K562 (cell line): ENCODE data around the gene MDM1. TPM values are rescaled to one million over a fixed set of nuclear protein-coding genes. Genes with fewer than 3 reads are reported as not detected.
A peak's percentile ranks its signal among the peaks of the same experiment; 100 is the strongest.

Experiments
- FOSL1 ChIP-seq: fragments of 200-800 bp; sonication (Bioruptor generic); conservative IDR thresholded peaks from 2 replicates; pipeline ENCODE4 v1.6.1; 2016; ENCODE audit warnings: missing genetic modification characterization, missing compliant biosample characterization
- FOXA1 ChIP-seq: fragments of 450-650 bp; IDR thresholded peaks from 2 replicates; pipeline ENCODE4 v1.6.1; 2016; ENCODE audit warnings: mild to moderate bottlenecking, borderline replicate concordance
- GABPB2 ChIP-seq: fragments of 250-450 bp; sonication (Bioruptor Pico); conservative IDR thresholded peaks from 2 replicates; pipeline ENCODE4 v1.5.1; 2021; ENCODE audit warnings: mild to moderate bottlenecking
- KLF10 ChIP-seq: fragments of 250-450 bp; sonication (Bioruptor Pico); IDR thresholded peaks from 2 replicates; pipeline ENCODE4 v1.6.1; 2021; ENCODE audit warnings: matching md5 sums
- MAFG ChIP-seq: fragments of 450-650 bp; conservative IDR thresholded peaks from 2 replicates; pipeline ENCODE4 v1.6.1; 2016; ENCODE audit warnings: missing genetic modification characterization, missing compliant biosample characterization
- MAFK ChIP-seq: IDR thresholded peaks from 2 replicates; pipeline ENCODE4 v1.6.1; 2011; ENCODE audit warnings: low read length, improper control_type of control experiment
- MYBL2 ChIP-seq, 2 experiments: fragments of 450-650 bp in 1 of 2; sonication (generic) in 1 of 2; formaldehyde crosslinking in 1 of 2; IDR thresholded peaks; 2 replicates each; pipeline versions ENCODE4 v1.6.1 to v1.8.1; 2017 to 2022; ENCODE audit warnings: borderline replicate concordance in 1 of 2, inconsistent platforms in 1 of 2, low read depth in 1 of 2, mild to moderate bottlenecking in 1 of 2, missing genetic modification reagents in 1 of 2, moderate library complexity in 1 of 2
- NFE2 ChIP-seq: IDR thresholded peaks from 2 replicates; pipeline ENCODE4 v1.6.1; 2014; ENCODE audit warnings: antibody characterized with exemption, low read depth
- POLR3A ChIP-seq: IDR thresholded peaks from 2 replicates; pipeline ENCODE4 v1.6.1; 2011; ENCODE audit warnings: borderline replicate concordance, mild to moderate bottlenecking, moderate library complexity; ENCODE audit not compliant: insufficient read length, insufficient read depth; ENCODE audit errors: extremely low read depth
- PTTG1 ChIP-seq: fragments of 450-650 bp; IDR thresholded peaks from 2 replicates; pipeline ENCODE4 v1.6.1; 2016; ENCODE audit warnings: low read depth, mild to moderate bottlenecking, missing genetic modification characterization, missing compliant biosample characterization
- RFX5 ChIP-seq: IDR thresholded peaks from 2 replicates; pipeline ENCODE4 v1.6.1; 2011; ENCODE audit warnings: low read depth, mild to moderate bottlenecking, improper control_type of control experiment, low read length
- SMARCA4 ChIP-seq: fragments of 450-650 bp; IDR thresholded peaks from 2 replicates; pipeline ENCODE4 v1.6.1; 2016
- SP1 ChIP-seq: sonication (generic); formaldehyde crosslinking; IDR thresholded peaks from 2 replicates; pipeline ENCODE4 v1.8.1; 2022; ENCODE audit warnings: mild to moderate bottlenecking, missing genetic modification reagents
- TFAM ChIP-seq: fragments of 250-450 bp; sonication (Bioruptor Pico); conservative IDR thresholded peaks from 2 replicates; pipeline ENCODE4 v1.5.0; 2021; ENCODE audit warnings: mild to moderate bottlenecking, moderate library complexity
- TOE1 ChIP-seq, 2 experiments: fragments of 450-650 bp in 1 of 2; sonication (generic) in 1 of 2; formaldehyde crosslinking in 1 of 2; IDR thresholded peaks; 2 replicates each; pipeline versions ENCODE4 v1.7.1 to v1.8.0; 2016 to 2022; ENCODE audit warnings: borderline replicate concordance in 2 of 2, mild to moderate bottlenecking in 2 of 2, antibody characterized with exemption in 1 of 2, inconsistent platforms in 1 of 2, low read depth in 1 of 2, missing genetic modification reagents in 1 of 2, moderate library complexity in 1 of 2
- ZKSCAN1 ChIP-seq: fragments of 150-350 bp; IDR thresholded peaks from 2 replicates; pipeline ENCODE4 v1.6.1; 2016; ENCODE audit warnings: low read depth, low read length
- polyA plus RNA-seq, 8 experiments: library from polyadenylated mRNA; depleted of rRNA in 4 of 8; stranded (reverse) in 5 of 8; unstranded in 3 of 8; fragments of >200 nt; fragmentation: Nextera tagmentation in 2 of 8; fragmentation: Illumina TruSeq in 1 of 8; extraction: Ambion mirVana in 2 of 8; extraction: Trizol in 1 of 8; gene quantifications; 2 replicates each; pipeline versions ENCODE4 v1.2.1 to v1.2.3, GENCODE V29; 2011 to 2014; ENCODE audit warnings: inconsistent platforms in 1 of 8, missing spikeins in 1 of 8
- total RNA-seq, 7 experiments: library from RNA; depleted of rRNA in 6 of 7; stranded (reverse); fragments of >200 nt in 6 of 7; fragmentation: Illumina TruSeq in 2 of 7; extraction: Trizol in 2 of 7; gene quantifications; 2 replicates each; pipeline versions ENCODE4 v1.2.1 to v1.2.3, GENCODE V29; 2011 to 2021; ENCODE audit warnings: low replicate concordance in 1 of 7
- TF ChIP-seq, protein P1 (sequence below), 2 experiments: fragments of 450-650 bp; IDR thresholded peaks; 2 replicates each; pipeline ENCODE4 v1.6.1; 2018; ENCODE audit warnings: mild to moderate bottlenecking in 2 of 2, low read depth in 1 of 2; ENCODE audit not compliant: partially characterized antibody in 2 of 2
- TF ChIP-seq, protein P2 (sequence below): fragments of 250-450 bp; sonication (Bioruptor Pico); IDR thresholded peaks from 2 replicates; pipeline ENCODE4 v1.8.0; 2022; ENCODE audit warnings: inconsistent platforms
- TF ChIP-seq, protein P3 (sequence below): fragments of 250-450 bp; sonication (Bioruptor Pico); IDR thresholded peaks from 2 replicates; pipeline ENCODE4 v1.8.0; 2021; ENCODE audit warnings: mild to moderate bottlenecking, moderate library complexity

Gene MDM1
- total and polyA plus RNA-seq, 9 of the 15 experiments (the other 6 are each of a cell fraction or from before 2014, with no cell fraction given): 7.5 to 16.8 (median 13.1) TPM

- peak; percentile 21; the same call in 1 of the 2 replicates for TF ChIP-seq FOSL1 (tag)
- TF ChIP-seq, protein P1, sequence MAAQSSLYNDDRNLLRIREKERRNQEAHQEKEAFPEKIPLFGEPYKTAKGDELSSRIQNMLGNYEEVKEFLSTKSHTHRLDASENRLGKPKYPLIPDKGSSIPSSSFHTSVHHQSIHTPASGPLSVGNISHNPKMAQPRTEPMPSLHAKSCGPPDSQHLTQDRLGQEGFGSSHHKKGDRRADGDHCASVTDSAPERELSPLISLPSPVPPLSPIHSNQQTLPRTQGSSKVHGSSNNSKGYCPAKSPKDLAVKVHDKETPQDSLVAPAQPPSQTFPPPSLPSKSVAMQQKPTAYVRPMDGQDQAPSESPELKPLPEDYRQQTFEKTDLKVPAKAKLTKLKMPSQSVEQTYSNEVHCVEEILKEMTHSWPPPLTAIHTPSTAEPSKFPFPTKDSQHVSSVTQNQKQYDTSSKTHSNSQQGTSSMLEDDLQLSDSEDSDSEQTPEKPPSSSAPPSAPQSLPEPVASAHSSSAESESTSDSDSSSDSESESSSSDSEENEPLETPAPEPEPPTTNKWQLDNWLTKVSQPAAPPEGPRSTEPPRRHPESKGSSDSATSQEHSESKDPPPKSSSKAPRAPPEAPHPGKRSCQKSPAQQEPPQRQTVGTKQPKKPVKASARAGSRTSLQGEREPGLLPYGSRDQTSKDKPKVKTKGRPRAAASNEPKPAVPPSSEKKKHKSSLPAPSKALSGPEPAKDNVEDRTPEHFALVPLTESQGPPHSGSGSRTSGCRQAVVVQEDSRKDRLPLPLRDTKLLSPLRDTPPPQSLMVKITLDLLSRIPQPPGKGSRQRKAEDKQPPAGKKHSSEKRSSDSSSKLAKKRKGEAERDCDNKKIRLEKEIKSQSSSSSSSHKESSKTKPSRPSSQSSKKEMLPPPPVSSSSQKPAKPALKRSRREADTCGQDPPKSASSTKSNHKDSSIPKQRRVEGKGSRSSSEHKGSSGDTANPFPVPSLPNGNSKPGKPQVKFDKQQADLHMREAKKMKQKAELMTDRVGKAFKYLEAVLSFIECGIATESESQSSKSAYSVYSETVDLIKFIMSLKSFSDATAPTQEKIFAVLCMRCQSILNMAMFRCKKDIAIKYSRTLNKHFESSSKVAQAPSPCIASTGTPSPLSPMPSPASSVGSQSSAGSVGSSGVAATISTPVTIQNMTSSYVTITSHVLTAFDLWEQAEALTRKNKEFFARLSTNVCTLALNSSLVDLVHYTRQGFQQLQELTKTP (IDR thresholded peaks at IDR 0.05; ENCODE audit: low read depth in 1 of 2, partially characterized antibody in 2 of 2): no peak
- no peak for TF ChIP-seq ZKSCAN1
- TF ChIP-seq TFAM (CRISPR knock-in tag): no peak
- peak; percentile 84 for TF ChIP-seq NFE2
- peak; percentile 90 for TF ChIP-seq MAFG (tag)
- TF ChIP-seq FOXA1: no peak
- no peak for TF ChIP-seq PTTG1 (tag)
- TF ChIP-seq KLF10 (CRISPR knock-in tag): no peak
- TF ChIP-seq, protein P2, sequence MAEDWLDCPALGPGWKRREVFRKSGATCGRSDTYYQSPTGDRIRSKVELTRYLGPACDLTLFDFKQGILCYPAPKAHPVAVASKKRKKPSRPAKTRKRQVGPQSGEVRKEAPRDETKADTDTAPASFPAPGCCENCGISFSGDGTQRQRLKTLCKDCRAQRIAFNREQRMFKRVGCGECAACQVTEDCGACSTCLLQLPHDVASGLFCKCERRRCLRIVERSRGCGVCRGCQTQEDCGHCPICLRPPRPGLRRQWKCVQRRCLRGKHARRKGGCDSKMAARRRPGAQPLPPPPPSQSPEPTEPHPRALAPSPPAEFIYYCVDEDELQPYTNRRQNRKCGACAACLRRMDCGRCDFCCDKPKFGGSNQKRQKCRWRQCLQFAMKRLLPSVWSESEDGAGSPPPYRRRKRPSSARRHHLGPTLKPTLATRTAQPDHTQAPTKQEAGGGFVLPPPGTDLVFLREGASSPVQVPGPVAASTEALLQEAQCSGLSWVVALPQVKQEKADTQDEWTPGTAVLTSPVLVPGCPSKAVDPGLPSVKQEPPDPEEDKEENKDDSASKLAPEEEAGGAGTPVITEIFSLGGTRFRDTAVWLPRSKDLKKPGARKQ (CRISPR knock-in tag): no peak
- no peak for TF ChIP-seq TOE1 (IDR thresholded peaks at IDR 0.05; ENCODE audit: borderline replicate concordance)
- TF ChIP-seq TOE1 (CRISPR knock-in tag; IDR thresholded peaks at IDR 0.05; ENCODE audit: borderline replicate concordance, low read depth): no peak
- TF ChIP-seq, protein P3, sequence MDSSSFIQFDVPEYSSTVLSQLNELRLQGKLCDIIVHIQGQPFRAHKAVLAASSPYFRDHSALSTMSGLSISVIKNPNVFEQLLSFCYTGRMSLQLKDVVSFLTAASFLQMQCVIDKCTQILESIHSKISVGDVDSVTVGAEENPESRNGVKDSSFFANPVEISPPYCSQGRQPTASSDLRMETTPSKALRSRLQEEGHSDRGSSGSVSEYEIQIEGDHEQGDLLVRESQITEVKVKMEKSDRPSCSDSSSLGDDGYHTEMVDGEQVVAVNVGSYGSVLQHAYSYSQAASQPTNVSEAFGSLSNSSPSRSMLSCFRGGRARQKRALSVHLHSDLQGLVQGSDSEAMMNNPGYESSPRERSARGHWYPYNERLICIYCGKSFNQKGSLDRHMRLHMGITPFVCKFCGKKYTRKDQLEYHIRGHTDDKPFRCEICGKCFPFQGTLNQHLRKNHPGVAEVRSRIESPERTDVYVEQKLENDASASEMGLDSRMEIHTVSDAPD: no peak
- TF ChIP-seq SP1: no peak
- TF ChIP-seq POLR3A: no peak
- TF ChIP-seq MYBL2 (IDR thresholded peaks at IDR 0.05; ENCODE audit: low read depth): no peak
- TF ChIP-seq MYBL2 (CRISPR knock-in tag; IDR thresholded peaks at IDR 0.05; ENCODE audit: borderline replicate concordance): no peak
- TF ChIP-seq GABPB2 (CRISPR knock-in tag): no peak
- no peak for TF ChIP-seq RFX5
- peak; percentile 46; the same call in 1 of the 2 replicates for TF ChIP-seq SMARCA4
- peak; percentile 50; the same call in 1 of the 2 replicates for TF ChIP-seq MAFK
Measured at GRCh38 chr12:68319988-68320623, 12.1 kb downstream of the MDM1 start (continued).
